ENCODE results near the gene C20orf204. TPM values are rescaled to one million over a fixed set of nuclear protein-coding genes. Genes with fewer than 3 reads are reported as not detected.

Gene C20orf204
- total and polyA plus RNA-seq, 9 of the 15 experiments (the other 6 are each of a cell fraction or from before 2014, with no cell fraction given) = 0.11 to 1.1 (median 0.36) TPM; not detected in 2

GRCh38 chr20:64038565-64039292 is 2.7 kb downstream of the C20orf204 start (continued):
- TF ChIP-seq RERE (CRISPR knock-in tag; IDR thresholded peaks at IDR 0.05; ENCODE audit: borderline replicate concordance) (0 out of 2 replicates have a peak, but pooled peaks have one; percentile 88), L3MBTL2 (IDR thresholded peaks at IDR 0.05) (peak; percentile 93), HIVEP1 (CRISPR knock-in tag; IDR thresholded peaks at IDR 0.05) (no peak), XRCC3 (IDR thresholded peaks at IDR 0.05) (no peak), MAX (CRISPR knock-in tag; IDR thresholded peaks at IDR 0.05) (peak; percentile 93), PRDM10 (IDR thresholded peaks at IDR 0.05; ENCODE audit: partially characterized antibody) (no peak), HMGXB4 (CRISPR knock-in tag; IDR thresholded peaks at IDR 0.05) (peak; percentile 92; the same call in 1 of the 2 replicates), ZNF282 (CRISPR knock-in tag; IDR thresholded peaks at IDR 0.05) (0 out of 2 replicates have a peak, but pooled peaks have one; percentile 63)
